Breast epithelium (tissue), 3 donors: ENCODE data around the gene TMEM63B.
"Not testable (repeated sequence)": the region's sequence is repeated elsewhere in the genome, so short reads cannot be mapped to it uniquely, and the experiment has no call there.

Source experiments
- POLR2AphosphoS5 ChIP-seq, 3 donors: sonication (generic); formaldehyde crosslinking; IDR thresholded peaks; one replicate each; pipeline ENCODE4 v1.6.1; 2017; ENCODE audit warnings: antibody characterized with exemption in 3 of 3
- TF ChIP-seq, protein P1 (sequence below), 3 donors: fragments of 450-650 bp; IDR thresholded peaks; one replicate each; pipeline ENCODE4 v1.5.1; 2016 to 2017; ENCODE audit warnings: antibody characterized with exemption in 3 of 3, mild to moderate bottlenecking in 3 of 3, moderate library complexity in 3 of 3

DNA sequence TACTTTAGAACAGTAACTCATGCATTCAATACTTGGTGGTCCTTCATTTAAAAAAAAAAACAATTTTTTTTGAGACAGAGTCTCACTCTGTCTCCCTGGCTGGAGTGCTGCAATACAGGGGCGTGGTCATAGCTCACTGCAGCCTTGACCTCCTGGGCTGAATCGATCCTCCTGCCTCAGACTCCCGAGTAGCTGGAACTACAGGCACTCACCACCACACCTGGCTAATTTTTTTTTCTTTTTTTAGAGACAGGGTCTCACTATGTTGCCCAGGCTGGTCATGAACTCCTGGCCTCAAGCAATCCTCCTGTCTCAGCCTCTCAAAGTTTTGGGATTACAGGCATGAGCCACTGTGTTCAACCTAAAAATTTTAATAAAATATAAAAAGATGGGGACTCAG, 17.2 kb downstream of the TMEM63B start:
- TF ChIP-seq, protein P1, sequence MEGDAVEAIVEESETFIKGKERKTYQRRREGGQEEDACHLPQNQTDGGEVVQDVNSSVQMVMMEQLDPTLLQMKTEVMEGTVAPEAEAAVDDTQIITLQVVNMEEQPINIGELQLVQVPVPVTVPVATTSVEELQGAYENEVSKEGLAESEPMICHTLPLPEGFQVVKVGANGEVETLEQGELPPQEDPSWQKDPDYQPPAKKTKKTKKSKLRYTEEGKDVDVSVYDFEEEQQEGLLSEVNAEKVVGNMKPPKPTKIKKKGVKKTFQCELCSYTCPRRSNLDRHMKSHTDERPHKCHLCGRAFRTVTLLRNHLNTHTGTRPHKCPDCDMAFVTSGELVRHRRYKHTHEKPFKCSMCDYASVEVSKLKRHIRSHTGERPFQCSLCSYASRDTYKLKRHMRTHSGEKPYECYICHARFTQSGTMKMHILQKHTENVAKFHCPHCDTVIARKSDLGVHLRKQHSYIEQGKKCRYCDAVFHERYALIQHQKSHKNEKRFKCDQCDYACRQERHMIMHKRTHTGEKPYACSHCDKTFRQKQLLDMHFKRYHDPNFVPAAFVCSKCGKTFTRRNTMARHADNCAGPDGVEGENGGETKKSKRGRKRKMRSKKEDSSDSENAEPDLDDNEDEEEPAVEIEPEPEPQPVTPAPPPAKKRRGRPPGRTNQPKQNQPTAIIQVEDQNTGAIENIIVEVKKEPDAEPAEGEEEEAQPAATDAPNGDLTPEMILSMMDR (IDR thresholded peaks at IDR 0.05), result not testable (repeated sequence)
- TF ChIP-seq POLR2AphosphoS5 (IDR thresholded peaks at IDR 0.05), result not testable (repeated sequence)
